ENCODE measurements around the gene KY. TPM values are rescaled to one million over a fixed set of nuclear protein-coding genes. Genes with fewer than 3 reads are reported as not detected.

Gene KY
- total and polyA plus RNA-seq, 2 of the 13 experiments (the other 11 are each of a cell fraction or from before 2014, with no cell fraction given): not detected

DNA sequence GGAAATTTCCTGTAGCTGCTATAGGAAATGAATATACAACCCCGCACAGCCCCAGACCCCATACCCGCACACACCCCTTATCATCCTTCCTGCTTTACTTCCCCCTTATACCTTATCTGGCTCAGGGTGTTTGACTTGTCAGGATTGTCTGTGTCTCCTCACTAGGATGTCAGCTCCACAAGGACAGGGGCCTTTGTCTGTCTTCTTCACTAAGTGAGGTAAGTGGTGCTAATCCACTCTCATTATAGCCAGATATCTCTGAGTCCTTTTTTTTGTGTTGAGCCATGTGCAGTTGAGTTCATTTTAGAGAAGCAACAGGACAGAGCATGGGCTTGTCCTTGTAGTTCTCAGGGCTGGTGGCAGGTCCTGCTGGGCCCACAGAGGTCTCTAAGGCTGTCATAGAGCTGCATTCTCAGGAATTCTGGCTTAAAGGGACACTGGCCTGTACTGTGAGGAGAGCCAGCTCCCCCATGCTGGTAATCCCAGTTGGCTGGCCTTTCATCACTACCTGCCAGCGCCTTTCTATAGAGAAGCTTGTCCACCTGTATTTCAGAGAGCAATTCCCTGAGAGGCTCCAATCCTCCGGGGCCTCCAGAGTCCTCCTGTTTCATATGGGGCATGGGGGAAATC lies 9.0 kb downstream of the KY start:
- BruUV-seq (replicated peaks): no TSS peak
- Histone ChIP-seq H3K27ac (ENCODE audit: extremely low read length, insufficient read depth, low read length) (no peak overlapping the region), H2AFZ (ENCODE audit: low read length) (no peak overlapping the region), H4K20me1 (ENCODE audit: insufficient read depth, low read length) (no peaks in the 10 kb centered on the region; the same call in 1 of the 2 replicates), H3K4me2 (ENCODE audit: low read depth, low read length) (no peak overlapping the region), H3K79me2 (ENCODE audit: insufficient read depth, low read length) (no peaks in the 10 kb centered on the region), H3K9me3 (ENCODE audit: low read length) (no peaks in the 10 kb centered on the region), H3K36me3 (replicated peaks in 1 of 2; ENCODE audit: control insufficient read depth in 1 of 2, insufficient read depth in 2 of 2, low read length in 2 of 2) (no peaks in the 10 kb centered on the region), H3K9ac (ENCODE audit: insufficient read depth, low read depth, low read length) (no peak overlapping the region), H3K4me1 (ENCODE audit: insufficient read depth, low read length) (peaks cover 8% of the 10 kb centered on the region), H3K27me3 (ENCODE audit: control insufficient read depth in 1 of 2, insufficient read depth in 2 of 2, low read length in 2 of 2) (peaks cover 0 to 4% of the 10 kb centered on the region in 2 experiments; a peak in 2 of 5 replicates), H3K4me3 (replicated peaks in 1 of 3; ENCODE audit: insufficient read depth in 1 of 3, low read depth in 2 of 3, low read length in 3 of 3) (no peak overlapping the region)
- POLR2A ChIA-PET: no interaction called here
- intact Hi-C loops (cut with micrococcal nuclease; ENCODE audit: unreplicated experiment): loop anchor here (1.0 to 2.0 kb wide), 2 partner anchors 40 to 333 kb away; no protein-coding TSS in a partner anchor
- CTCF ChIA-PET (ENCODE audit: low intra/inter-chr PET ratio, low total read pairs): interaction anchor here (1.5 kb wide), 1 partner anchor 41 kb away, joined by 14 read pairs; no protein-coding TSS in a partner anchor
- ATAC-seq (no peak), DNase-seq (ENCODE audit: low spot score) (no peak), FAIRE-seq (no peak)
- 40% methylated on average over 4 of the region's 4 CpGs for WGBS (ENCODE audit: low lambda C conversion rate)
- TF ChIP-seq, protein P1, sequence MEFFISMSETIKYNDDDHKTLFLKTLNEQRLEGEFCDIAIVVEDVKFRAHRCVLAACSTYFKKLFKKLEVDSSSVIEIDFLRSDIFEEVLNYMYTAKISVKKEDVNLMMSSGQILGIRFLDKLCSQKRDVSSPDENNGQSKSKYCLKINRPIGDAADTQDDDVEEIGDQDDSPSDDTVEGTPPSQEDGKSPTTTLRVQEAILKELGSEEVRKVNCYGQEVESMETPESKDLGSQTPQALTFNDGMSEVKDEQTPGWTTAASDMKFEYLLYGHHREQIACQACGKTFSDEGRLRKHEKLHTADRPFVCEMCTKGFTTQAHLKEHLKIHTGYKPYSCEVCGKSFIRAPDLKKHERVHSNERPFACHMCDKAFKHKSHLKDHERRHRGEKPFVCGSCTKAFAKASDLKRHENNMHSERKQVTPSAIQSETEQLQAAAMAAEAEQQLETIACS (CRISPR knock-in tag; IDR thresholded peaks at IDR 0.05): no peak
- TF ChIP-seq SRSF1 (optimal IDR thresholded peaks at IDR 0.05; ENCODE audit: low read depth, low read length) (no peak), ZFP36L2 (CRISPR knock-in tag; IDR thresholded peaks at IDR 0.05) (no peak), SOX6 (IDR thresholded peaks at IDR 0.05) (no peak), SOX6 (CRISPR knock-in tag; IDR thresholded peaks at IDR 0.05) (no peak), REL (CRISPR knock-in tag; conservative IDR thresholded peaks at IDR 0.05) (no peak), SP2 (CRISPR knock-in tag; IDR thresholded peaks at IDR 0.05) (no peak), ZNF530 (CRISPR knock-in tag; IDR thresholded peaks at IDR 0.05; ENCODE audit: low read depth) (no peak), SP5 (CRISPR knock-in tag; IDR thresholded peaks at IDR 0.05; ENCODE audit: borderline replicate concordance, low read depth) (no peak), MTF1 (CRISPR knock-in tag; IDR thresholded peaks at IDR 0.05) (no peak), HOXD1 (CRISPR knock-in tag; IDR thresholded peaks at IDR 0.05) (no peak), HMG20A (CRISPR knock-in tag; IDR thresholded peaks at IDR 0.05; ENCODE audit: borderline replicate concordance) (no peak), ZNF256 (CRISPR knock-in tag; conservative IDR thresholded peaks at IDR 0.05) (no peak)
- in situ Hi-C loops (cut with HindIII; ENCODE audit: extremely low pct_ligation_motif_present, low pct_unique_long_range_greater_than_20kb): loop anchor here (5.0 kb wide), 1 partner anchor 39 kb away; no protein-coding TSS in a partner anchor
